ENCODE data around the gene KMT2C. TPM values are rescaled to one million over a fixed set of nuclear protein-coding genes. Genes with fewer than 3 reads are reported as not detected.

KMT2C gene
- total and polyA plus RNA-seq, 8 donors = 5.0 to 248 (median 80.1) TPM

DNA sequence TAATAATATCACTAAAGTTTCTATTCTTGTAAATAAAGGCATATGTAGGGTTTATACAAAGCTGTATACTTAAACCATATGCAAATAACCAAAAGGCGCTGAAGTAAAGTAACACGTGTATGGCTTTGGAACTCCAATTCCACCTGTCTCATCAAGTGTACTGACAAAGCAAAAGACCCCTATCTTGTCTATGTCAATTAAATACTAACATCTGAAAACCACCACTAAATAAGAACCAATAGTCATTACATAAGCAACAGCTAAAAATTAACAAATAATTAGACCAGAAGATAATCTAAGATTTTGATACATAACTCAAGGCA, 93.9 kb downstream of the KMT2C start:
- Histone ChIP-seq H3K36me3 (peaks cover 0 to 11% (median 3%) of the 10 kb centered on the region in 4 donors), H3K9me3 (no peaks in the 10 kb centered on the region), H3K4me1 (peaks cover 13 to 62% (median 38%) of the 10 kb centered on the region in 4 donors), H3K4me3 (no peak overlapping the region), H3K27ac (peak overlapping the region in 1 of 5 donors; percentile 22), H3K27me3 (no peaks in the 10 kb centered on the region)
- no peak for DNase-seq
- TF ChIP-seq CTCF (IDR thresholded peaks at IDR 0.05) (no peak), EP300 (IDR thresholded peaks at IDR 0.05) (no peak), POLR2A (IDR thresholded peaks at IDR 0.05) (no peak), POLR2AphosphoS5 (IDR thresholded peaks at IDR 0.05) (no peak)
- intact Hi-C loops (cut with DNase I; ENCODE audit: low total_unique reads) = loop anchor here (10.0 kb wide), 1 partner anchor 133 kb away; no protein-coding TSS in a partner anchor
- 65 to 84% (median 78%) methylated on average over 2 of the region's 2 CpGs for WGBS, 5 donors

DNA sequence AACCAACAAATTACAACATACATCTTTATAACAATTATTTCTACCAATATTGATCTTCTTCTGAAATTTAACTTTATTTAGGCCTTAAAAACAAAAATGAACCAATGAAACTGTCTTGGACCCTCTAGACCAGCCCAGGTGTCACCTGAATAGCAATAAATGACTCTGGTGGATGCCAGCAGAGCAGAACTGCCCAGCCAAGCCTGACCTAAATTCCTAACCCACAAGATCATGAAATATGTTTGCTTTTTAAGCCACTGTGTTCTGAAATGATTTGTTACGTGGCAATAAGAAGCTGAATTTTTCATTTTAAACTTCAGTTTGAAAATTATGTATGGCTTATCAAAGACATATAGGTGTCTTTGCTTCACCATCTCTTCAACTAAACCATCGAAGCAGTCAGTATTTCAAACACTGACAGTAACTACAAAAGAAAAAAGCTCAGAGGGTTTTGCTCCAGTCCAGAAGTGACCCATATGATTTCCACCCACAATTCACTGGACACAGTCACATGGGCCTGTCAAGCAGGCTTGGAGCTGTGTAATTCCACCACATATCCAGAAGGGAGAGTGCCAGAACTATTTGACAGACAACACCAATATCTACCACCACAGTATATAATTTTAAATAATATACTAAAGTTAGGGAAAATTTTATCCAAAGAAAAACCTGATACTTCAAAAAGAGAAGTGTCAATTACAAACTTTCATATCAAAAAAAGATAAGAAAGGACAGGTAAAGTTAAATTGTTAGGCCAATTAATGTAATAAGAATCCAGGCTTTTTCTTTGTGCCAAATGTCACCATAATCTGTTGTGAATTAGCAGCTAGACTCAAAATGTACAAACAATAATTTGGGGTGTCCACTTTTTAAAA, 94.5 kb downstream of the KMT2C start:
- Histone ChIP-seq H3K9me3 (no peaks in the 10 kb centered on the region), H3K4me3 (no peak overlapping the region), H3K36me3 (peaks cover 0 to 7% (median 0%) of the 10 kb centered on the region in 4 donors), H3K27me3 (no peaks in the 10 kb centered on the region), H3K27ac (peak overlapping the region in 3 of 5 donors; percentile 3 to 22 (median 14)), H3K4me1 (peaks cover 18 to 68% (median 42%) of the 10 kb centered on the region in 4 donors)
- DNase-seq = peak; percentile 43 to 70
- intact Hi-C loops (cut with DNase I; ENCODE audit: low total_unique reads) = loop anchor here (10.0 kb wide), 1 partner anchor 134 kb away; no protein-coding TSS in a partner anchor
- WGBS, 5 donors = 40 to 60% (median 45%) methylated on average over 2 of the region's 2 CpGs
- TF ChIP-seq POLR2AphosphoS5 (IDR thresholded peaks at IDR 0.05) (no peak), CTCF (IDR thresholded peaks at IDR 0.05) (peak in 4 of 7 experiments; percentile 22 to 59 (median 38))

- Histone ChIP-seq H3K4me1 (peaks cover 23 to 79% (median 52%) of the 10 kb centered on the region in 4 donors), H3K36me3 (peaks cover 0 to 4% (median 0%) of the 10 kb centered on the region in 4 donors), H3K27ac (peak overlapping the region in 2 of 5 donors; percentile 0), H3K4me3 (no peak overlapping the region), H3K9me3 (no peaks in the 10 kb centered on the region), H3K27me3 (no peaks in the 10 kb centered on the region)
- no peak for DNase-seq
- WGBS, 5 donors = 79 to 93% (median 85%) methylated on average over 1 of the region's 1 CpG
- TF ChIP-seq POLR2A (IDR thresholded peaks at IDR 0.05) (no peak), EP300 (IDR thresholded peaks at IDR 0.05) (no peak), POLR2AphosphoS5 (IDR thresholded peaks at IDR 0.05) (no peak), CTCF (IDR thresholded peaks at IDR 0.05) (no peak)
- intact Hi-C loops (cut with DNase I; ENCODE audit: low total_unique reads) = loop anchor here (10.0 kb wide), 1 partner anchor 135 kb away; no protein-coding TSS in a partner anchor
Measured at GRCh38 chr7:152340161-152340560, 95.6 kb downstream of the KMT2C start.

GRCh38 chr7:152338561-152338960, 97.2 kb downstream of the KMT2C start:
- 17 to 40% (median 25%) methylated on average over 2 of the region's 2 CpGs for WGBS, 5 donors
- Histone ChIP-seq H3K4me1 (peaks cover 23 to 95% (median 54%) of the 10 kb centered on the region in 4 donors), H3K36me3 (no peaks in the 10 kb centered on the region), H3K9me3 (no peaks in the 10 kb centered on the region), H3K27ac (no peak overlapping the region), H3K4me3 (no peak overlapping the region), H3K27me3 (no peaks in the 10 kb centered on the region)
- intact Hi-C loops (cut with DNase I; ENCODE audit: low total_unique reads) = no loop called here
- no peak for TF ChIP-seq POLR2A (IDR thresholded peaks at IDR 0.05)
- TF ChIP-seq EP300 (IDR thresholded peaks at IDR 0.05) = no peak
- no peak for TF ChIP-seq POLR2AphosphoS5 (IDR thresholded peaks at IDR 0.05)
- no peak for TF ChIP-seq CTCF (IDR thresholded peaks at IDR 0.05)
- DNase-seq = no peak

Measured in stomach (tissue), 9 donors.